Measurements from ENCODE around the gene NOTUM.

Gene NOTUM

GRCh38 chr17:81961087-81961511 lies at the start of gene NOTUM:
Gene NOTUM (minus strand): TSS chr17:81961187. CDS start chr17:81960909, 278 bp downstream.
- peak; percentile 24 for DNase-seq

- no peak for DNase-seq
These were observed 48.4 kb upstream of the NOTUM start for GRCh38 chr17:82009413-82009812.

- no peak for DNase-seq
These were observed 48.0 kb upstream of the NOTUM start for GRCh38 chr17:82008941-82009405.

DNA sequence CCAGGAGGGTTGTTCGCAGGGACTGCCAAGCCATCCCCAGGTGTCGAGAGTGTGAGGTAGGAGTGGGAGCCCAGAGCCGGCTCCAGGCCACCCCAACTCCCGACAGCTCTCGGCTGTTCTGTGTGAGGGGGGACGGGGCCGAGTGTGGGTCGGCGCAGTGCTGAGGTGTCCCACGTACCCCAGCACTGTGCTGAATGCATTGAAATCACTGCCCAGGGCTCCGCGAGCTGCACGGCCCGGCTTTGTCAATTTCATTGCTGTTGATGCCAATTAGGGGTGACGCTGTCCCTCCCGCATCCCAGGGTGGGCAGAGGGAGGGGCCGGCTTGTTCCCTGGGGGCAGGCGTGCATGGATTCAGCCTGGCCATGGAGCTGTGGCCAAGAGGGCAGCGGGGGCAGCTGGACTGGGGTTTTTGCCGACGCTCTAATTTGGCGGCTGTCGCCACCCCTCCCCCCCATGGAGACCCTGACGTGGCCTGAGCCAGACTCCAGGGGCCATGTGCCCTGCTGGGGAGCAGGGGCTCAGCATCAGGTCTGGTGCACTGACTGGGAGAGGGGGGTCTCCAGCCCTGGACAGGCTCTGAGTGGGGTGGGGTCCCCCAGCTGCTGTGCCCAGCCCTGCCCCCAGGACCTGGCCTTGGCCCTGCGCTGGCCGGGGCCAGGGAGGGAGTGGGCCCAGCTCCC lies 47.4 kb upstream of the NOTUM start:
- no peak for DNase-seq

DNA sequence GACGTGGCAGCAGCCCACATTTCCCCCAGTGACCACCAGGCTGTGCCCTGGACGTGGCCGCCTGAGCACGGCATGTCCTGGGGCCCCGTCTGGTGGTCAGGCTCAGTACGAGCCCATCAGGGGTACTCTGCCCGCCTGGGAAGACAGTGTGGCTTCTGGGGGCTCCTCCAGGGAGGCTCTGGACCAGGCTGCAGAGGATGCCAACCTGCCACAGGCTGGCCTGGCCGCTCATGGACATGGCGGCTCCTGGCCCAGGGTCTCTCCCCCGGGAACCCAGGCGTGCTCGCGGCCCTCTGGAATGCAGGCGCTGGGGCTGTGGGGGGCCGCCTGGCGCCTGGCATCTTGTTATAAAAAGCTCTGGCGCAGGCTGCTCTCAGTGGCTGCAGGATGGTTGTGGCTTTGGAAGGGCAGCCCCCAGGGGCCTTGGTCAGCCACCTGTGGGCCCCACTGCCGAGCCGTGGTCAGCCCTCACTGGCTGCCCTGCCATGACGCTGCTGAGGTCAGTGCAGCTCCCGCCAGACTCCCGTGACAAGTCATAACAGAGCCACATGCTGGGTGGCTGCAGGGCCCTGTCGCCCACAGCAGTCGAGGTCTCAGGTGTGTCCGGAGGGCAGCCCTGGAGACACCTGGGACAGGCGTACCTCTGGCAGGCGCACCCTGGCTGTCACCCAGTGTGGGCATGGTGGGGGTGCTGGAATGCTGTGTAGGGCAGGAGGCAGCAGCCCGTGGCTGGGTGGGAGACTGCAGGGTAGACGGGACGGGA lies 46.7 kb upstream of the NOTUM start:
- DNase-seq = no peak

GRCh38 chr17:82007228-82007494 lies 46.2 kb upstream of the NOTUM start:
- DNase-seq = no peak

DNA sequence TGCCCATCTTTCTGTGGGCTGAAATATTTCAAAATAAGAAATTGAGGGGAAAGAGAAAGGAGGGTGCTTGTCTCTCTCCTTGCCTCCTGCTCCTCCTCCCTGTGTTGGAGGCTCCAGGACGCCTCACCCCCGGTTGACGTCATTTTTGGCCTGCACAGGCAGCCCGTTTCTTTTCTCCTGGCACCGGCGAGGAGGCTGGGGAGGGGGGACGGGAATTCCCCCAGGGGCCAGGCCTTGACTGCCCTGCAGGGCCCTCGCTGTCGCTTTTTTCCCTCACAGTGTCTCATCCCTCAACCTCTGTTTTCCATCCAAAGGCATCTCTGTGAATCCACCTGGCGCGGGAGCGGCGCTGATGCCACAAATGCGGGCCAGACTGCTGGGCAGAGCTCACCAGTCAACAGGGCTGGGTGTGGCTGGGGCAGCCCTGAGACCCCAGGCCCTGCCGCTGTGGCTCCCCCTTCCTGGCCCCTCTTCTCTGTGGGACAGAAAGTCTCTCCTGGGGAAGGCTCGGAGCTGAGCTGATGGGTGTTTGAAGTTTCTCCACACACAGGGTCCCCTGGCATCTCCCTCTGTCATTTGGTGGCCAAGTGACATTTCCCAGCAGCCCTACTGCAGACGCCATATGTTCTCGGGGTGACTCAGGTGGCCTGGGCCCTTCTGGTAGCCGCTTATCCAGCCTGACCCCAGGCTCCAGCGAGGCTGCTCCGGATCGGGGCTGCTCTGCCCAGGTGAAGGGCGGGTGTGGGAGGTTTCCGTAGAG lies 45.7 kb upstream of the NOTUM start:
- no peak for DNase-seq

DNA sequence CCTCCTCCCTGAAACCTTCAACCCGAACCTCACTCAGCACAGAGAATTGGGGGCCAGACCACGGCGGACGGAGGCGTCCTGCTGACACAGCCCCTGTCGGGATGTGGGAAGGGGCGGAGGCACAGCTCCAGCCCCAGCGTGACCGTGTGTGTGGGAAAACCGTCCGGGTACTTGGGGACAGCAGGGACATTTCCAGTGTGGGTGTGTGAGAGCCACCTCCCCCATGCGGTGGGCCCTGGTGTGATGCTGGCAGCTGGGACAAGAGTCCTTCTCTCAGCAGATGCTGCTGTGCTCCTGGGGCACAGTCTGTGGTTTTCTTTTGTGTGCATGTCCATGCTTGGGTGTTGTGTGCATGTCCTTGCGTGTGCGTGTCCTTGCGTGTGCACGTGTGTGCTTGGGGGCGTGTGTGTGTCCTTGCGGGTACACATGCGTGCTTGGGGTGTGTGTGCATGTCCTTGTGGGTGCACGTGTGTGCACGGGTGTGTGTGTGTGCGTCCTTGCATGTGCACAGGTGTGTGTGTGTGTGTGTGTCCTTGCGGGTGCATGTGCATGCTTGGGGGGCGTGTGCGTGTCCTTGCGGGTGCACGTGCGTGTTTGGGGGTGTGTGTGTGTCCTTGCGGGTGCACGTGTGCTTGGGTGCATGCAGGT lies 44.8 kb upstream of the NOTUM start:
- DNase-seq = no peak

GRCh38 chr17:82004517-82005455 lies 43.8 kb upstream of the NOTUM start:
- DNase-seq = no peak

DNA sequence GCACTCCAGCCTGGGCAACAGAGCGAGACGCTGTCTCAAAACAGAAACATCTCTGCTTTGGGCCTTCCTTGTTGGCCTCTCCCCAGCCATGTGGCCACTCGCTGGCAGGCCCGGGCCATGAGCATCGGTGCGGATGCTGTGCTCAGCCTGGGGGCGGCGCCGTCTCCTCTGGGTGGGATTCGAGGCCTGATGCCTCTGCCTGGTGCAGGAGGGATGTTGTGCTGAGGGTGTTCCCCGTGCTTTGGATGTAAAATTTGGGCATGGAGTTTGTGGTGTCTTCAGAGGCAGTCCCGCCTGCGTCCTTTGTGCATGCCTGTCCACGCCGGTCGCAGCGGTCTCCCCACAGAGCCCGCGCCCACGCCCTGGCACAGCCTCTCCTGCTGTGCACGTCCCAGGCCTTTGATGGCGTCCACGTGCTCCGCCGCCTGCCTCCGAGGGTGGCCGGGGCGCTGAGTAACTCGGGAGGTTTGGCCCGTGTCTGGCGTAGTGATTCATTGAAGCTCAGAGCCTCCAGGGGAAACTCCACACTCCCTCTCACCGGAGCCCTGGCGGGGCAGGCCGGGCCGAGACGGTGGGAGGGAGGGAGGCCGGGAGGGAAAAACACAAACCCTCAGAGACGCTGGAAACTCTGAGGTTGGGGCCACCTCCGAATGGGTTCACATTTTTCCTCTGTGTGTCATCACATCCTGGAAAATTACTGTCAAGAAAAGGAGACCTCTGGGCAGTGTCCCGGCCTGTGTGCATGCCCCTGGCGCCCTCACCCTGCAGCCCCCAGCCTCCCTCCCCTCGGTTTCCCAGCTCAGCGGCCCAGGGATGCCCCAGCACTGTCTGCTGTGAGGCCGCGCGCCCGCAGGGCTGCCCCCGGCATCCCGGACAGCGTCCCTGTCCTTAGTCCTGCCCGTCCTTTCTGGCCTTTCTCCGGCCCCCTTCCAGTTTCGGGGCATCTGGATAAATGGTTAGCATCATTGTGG lies 42.7 kb upstream of the NOTUM start:
- no peak for DNase-seq

DNA sequence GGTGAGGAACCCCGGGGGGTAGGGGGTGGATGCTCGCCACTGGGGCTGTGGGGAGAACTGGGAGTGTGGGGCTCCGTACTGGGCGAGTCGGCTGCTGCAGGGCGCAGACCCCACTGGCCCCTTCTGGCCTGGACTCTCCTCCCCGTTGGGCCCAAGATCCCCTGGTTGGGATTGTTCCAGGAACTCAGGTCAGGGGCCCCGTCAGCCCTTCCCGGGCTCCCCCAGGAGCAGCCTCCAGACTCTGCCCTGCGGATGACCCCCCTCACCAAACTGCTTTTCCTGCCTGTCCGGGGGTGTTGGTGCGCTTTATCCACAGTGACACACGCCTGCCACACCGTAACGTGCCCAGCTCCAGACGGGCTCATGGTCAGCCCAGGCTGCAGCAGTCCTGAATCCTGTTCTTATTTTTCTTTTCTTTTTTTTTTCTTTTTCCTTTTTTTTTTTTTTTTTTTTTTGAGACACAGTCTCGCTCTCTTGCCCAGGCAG lies 40.6 kb upstream of the NOTUM start:
- no peak for DNase-seq

GRCh38 chr17:82000803-82001570 lies 40.0 kb upstream of the NOTUM start:
- no peak for DNase-seq

GRCh38 chr17:81999976-82000802 lies 39.2 kb upstream of the NOTUM start:
- DNase-seq = no peak

DNA sequence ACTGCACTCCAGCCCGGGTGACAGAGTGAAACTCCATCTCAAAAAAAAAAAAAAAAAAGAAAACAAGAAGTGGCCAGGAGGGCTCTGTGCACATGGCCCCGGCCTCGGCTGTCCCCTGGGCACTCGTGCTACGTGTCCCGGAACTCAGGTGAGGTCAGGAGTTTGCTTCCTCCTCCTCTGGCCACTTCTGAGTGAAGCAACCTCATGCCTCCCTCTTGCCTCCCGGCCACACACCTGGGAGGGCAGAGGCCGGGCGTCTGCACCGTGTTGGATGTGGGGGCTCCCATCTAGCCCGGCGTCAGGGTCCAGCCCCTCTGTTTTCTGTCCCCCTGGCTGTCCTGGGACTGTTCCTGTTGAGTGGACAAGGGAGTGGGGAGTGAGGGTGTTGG lies 38.6 kb upstream of the NOTUM start:
- DNase-seq = no peak

DNA sequence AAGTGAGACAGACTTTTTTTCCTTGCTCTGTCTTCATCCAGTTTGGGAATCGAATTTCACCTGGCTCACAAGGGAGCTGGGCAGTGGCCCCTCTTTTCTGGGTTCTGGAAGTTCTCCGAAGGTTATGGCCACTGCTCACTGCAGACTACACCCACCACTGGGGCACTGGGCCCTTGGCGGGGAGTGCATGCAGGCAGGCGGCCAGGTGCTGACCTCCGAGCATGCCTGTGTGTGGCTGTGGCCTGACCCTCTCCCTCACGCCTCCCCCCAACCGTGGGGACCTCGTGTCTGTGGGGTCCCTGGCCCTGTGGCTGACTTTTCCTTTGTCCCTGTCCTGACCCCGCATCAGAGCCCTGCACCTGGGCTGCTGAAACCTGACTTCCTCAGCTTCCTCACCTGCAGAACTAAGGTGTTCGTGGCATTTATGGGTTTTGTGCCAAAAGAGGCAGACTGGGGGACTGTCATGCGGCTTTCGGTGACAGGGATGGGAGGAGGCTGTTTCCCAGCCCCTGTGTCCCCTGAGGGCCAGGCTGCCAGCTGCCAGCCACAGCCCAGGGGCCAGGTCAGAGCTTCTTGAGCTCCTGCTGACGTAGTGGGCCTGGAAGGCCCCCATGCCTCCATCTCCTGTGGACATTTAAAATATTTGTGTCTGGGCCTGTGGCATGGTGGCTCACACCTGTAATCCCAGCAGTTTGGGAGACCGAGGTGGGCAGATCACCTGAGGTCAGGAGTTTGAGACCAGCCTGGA lies 37.9 kb upstream of the NOTUM start:
- DNase-seq = no peak

GRCh38 chr17:81998212-81998611 lies 37.2 kb upstream of the NOTUM start:
- DNase-seq = no peak

GRCh38 chr17:81996757-81997441 lies 35.9 kb upstream of the NOTUM start:
- no peak for DNase-seq

All from CD4-positive, alpha-beta T cell treated with Interleukin-21 for 1 hour (primary cell).